ENCODE measurements around the gene MPPE1.

DNA sequence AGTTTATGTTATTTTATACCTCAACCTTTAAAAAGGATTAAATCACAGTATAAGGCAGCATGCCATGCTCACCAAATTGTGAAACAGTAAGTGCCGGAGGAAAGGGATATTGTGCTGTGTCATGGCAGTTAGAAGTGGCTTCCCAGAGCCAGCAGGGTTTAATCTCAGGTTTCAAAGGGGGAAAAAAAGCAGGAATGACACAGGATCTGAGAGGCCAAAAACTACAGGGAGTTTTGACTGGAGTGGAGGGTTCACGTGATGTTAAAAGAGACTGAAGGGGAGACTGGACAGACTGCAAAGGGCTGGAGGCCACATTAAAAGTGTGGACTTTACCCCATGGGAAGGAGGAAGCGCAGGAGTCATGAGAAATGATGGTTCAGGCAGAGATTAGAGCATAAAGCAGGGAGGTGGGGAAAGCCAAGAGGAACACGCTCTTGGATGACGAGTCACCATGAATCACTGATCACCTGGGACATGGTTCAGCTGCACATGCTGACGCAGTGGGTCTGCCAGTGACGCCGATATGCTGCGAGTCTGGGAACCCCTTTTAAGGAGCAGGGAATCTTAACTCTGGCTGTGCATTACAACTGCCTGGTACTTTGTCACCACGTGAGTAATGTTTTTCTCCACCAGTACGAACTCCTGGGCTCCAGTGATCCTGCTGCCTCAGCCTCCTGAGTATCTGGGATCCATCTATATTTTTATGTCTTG, 50.8 kb downstream of the MPPE1 start:
- no peak for TF ChIP-seq EZH2 (IDR thresholded peaks at IDR 0.05; ENCODE audit: insufficient read depth, low read length)
- TF ChIP-seq, protein P1, sequence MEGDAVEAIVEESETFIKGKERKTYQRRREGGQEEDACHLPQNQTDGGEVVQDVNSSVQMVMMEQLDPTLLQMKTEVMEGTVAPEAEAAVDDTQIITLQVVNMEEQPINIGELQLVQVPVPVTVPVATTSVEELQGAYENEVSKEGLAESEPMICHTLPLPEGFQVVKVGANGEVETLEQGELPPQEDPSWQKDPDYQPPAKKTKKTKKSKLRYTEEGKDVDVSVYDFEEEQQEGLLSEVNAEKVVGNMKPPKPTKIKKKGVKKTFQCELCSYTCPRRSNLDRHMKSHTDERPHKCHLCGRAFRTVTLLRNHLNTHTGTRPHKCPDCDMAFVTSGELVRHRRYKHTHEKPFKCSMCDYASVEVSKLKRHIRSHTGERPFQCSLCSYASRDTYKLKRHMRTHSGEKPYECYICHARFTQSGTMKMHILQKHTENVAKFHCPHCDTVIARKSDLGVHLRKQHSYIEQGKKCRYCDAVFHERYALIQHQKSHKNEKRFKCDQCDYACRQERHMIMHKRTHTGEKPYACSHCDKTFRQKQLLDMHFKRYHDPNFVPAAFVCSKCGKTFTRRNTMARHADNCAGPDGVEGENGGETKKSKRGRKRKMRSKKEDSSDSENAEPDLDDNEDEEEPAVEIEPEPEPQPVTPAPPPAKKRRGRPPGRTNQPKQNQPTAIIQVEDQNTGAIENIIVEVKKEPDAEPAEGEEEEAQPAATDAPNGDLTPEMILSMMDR (IDR thresholded peaks at IDR 0.05; ENCODE audit: insufficient read depth, low read depth, low read length) = no peak

Measured in astrocyte (in vitro differentiated cells and primary cell).